Hepatocyte (in vitro differentiated cells): ENCODE data around the gene TFR2.

Source experiments
- CTCF ChIP-seq: fragments of 200-600 bp; sonication (generic); IDR thresholded peaks from 2 replicates; pipeline ENCODE4 v1.5.1; 2016; ENCODE audit warnings: antibody characterized with exemption, mild to moderate bottlenecking; ENCODE audit not compliant: poor library complexity
- EZH2phosphoT487 ChIP-seq: fragments of 200-600 bp; sonication (generic); IDR thresholded peaks from one replicate; pipeline ENCODE4 v1.6.1; 2018; ENCODE audit warnings: antibody characterized with exemption, mild to moderate bottlenecking, low read depth, moderate library complexity; ENCODE audit not compliant: unreplicated experiment, severe bottlenecking

GRCh38 chr7:100673942-100674410, 32.6 kb upstream of the TFR2 start:
- TF ChIP-seq CTCF (no peak), EZH2phosphoT487 (no peak)
